Caco-2 (cell line): Measurements from ENCODE around the gene VRTN. TPM values are rescaled to one million over a fixed set of nuclear protein-coding genes. Genes with fewer than 3 reads are reported as not detected.
"Not testable (repeated sequence)": the region's sequence is repeated elsewhere in the genome, so short reads cannot be mapped to it uniquely, and the experiment has no call there.

Experiments
- BruUV-seq: library from RNA; stranded (reverse); fragments of 400-500 nt; replicated peaks from 2 replicates; lab custom pipeline; 2021; lab: Mats Ljungman, UMichigan
- CTCF ChIA-PET: fragments of 300-600 bp; sonication (Branson Sonifier 250); formaldehyde crosslinking; loops from one replicate; lab custom pipeline; 2022; ENCODE audit warnings: antibody characterized with exemption; lab: Charles Lee
- POLR2A ChIA-PET: fragments of 300-600 bp; sonication (Branson Sonifier 250); formaldehyde crosslinking; loops from one replicate; lab custom pipeline; 2022; ENCODE audit warnings: antibody characterized with exemption; lab: Charles Lee
- DNase-seq, 2 experiments: peaks; one replicate each; pipeline versions ENCODE4 v3.0.0 to v3.0.0-alpha.2; 2020 to 2022
- H3K27me3 ChIP-seq: replicated peaks from 2 replicates; pipeline ENCODE4 v1.6.0; 2011; ENCODE audit warnings: low read length; ENCODE audit not compliant: control insufficient read depth, insufficient read depth
- H3K36me3 ChIP-seq: 2 replicates; pipeline ENCODE4 v1.5.1; 2011; ENCODE audit warnings: low read length; ENCODE audit not compliant: control insufficient read depth, insufficient read depth
- H3K4me1 ChIP-seq: fragments of 250-450 bp; sonication (Bioruptor Pico); 2 replicates; pipeline ENCODE4 v1.5.1; 2020; ENCODE audit warnings: mild to moderate bottlenecking
- H3K4me3 ChIP-seq: 2 replicates; pipeline ENCODE4 v1.5.1; 2011; ENCODE audit warnings: low read depth, mild to moderate bottlenecking, control low read depth, low read length
- H3K9me3 ChIP-seq: fragments of 250-450 bp; sonication (Bioruptor Pico); 2 replicates; pipeline ENCODE4 v1.5.1; 2020; ENCODE audit warnings: mild to moderate bottlenecking, moderate library complexity
- H3K27ac Mint-ChIP-seq: one replicate; pipeline ENCODE4 v1.8.0; 2022; ENCODE audit warnings: mixed read lengths; ENCODE audit not compliant: unreplicated experiment
- H3K27me3 Mint-ChIP-seq: one replicate; pipeline ENCODE4 v1.8.0; 2022; ENCODE audit warnings: mixed read lengths; ENCODE audit not compliant: insufficient read depth, unreplicated experiment
- H3K36me3 Mint-ChIP-seq: one replicate; pipeline ENCODE4 v1.8.0; 2022; ENCODE audit warnings: mild to moderate bottlenecking, mixed read lengths; ENCODE audit not compliant: insufficient read depth, unreplicated experiment
- H3K4me1 Mint-ChIP-seq: one replicate; pipeline ENCODE4 v1.8.0; 2022; ENCODE audit warnings: low read depth, mixed read lengths; ENCODE audit not compliant: unreplicated experiment
- H3K4me3 Mint-ChIP-seq: one replicate; pipeline ENCODE4 v1.8.0; 2022; ENCODE audit warnings: mild to moderate bottlenecking, moderate library complexity, mixed read lengths; ENCODE audit not compliant: unreplicated experiment
- H3K9me3 Mint-ChIP-seq: one replicate; pipeline ENCODE4 v1.8.0; 2022; ENCODE audit warnings: mixed read lengths; ENCODE audit not compliant: unreplicated experiment
- CTCF ChIP-seq, 2 experiments: fragments of 200-600 bp in 1 of 2; IDR thresholded peaks; 1 replicate in 1 of 2; 2 replicates in 1 of 2; pipeline versions ENCODE4 v1.5.1 to v1.8.0; 2011 to 2022; ENCODE audit warnings: antibody characterized with exemption in 1 of 2, control low read depth in 1 of 2, inconsistent platforms in 1 of 2, low read depth in 1 of 2, low read length in 1 of 2, mild to moderate bottlenecking in 1 of 2, moderate library complexity in 1 of 2; ENCODE audit not compliant: insufficient read depth in 1 of 2, severe bottlenecking in 1 of 2, unreplicated experiment in 1 of 2
- intact Hi-C: fragments of 100-400 bp; cut with micrococcal nuclease; formaldehyde crosslinking; loops from one replicate; pipeline ENCODE4 v1.10.0; 2022; ENCODE audit not compliant: unreplicated experiment
- total RNA-seq: library from RNA; stranded (reverse); gene quantifications from 2 replicates; pipeline ENCODE4 v1.2.3, GENCODE V29; 2022

The VRTN gene
- total RNA-seq, 1 experiment from 2014 or later, result 1.7 TPM

- H3K4me3 Mint-ChIP-seq, result no peak overlapping the region
- no peak for TF ChIP-seq CTCF (IDR thresholded peaks at IDR 0.05; ENCODE audit: insufficient read depth in 1 of 2, low read depth in 1 of 2, low read length in 1 of 2, severe bottlenecking in 1 of 2, unreplicated experiment in 1 of 2)
- intact Hi-C loops, result no loop called here
- H3K27me3 Mint-ChIP-seq, result no peaks in the 10 kb centered on the region
- Histone ChIP-seq H3K27me3 (no peaks in the 10 kb centered on the region), H3K36me3 (no peaks in the 10 kb centered on the region), H3K9me3 (no peaks in the 10 kb centered on the region), H3K4me3 (no peak overlapping the region), H3K4me1 (no peaks in the 10 kb centered on the region)
- no TSS peak for BruUV-seq
- H3K27ac Mint-ChIP-seq, result no peak overlapping the region
- POLR2A ChIA-PET, result interaction anchor here (0.6 kb wide), 1 partner anchor 184 kb away, joined by 8 read pairs; no protein-coding TSS in a partner anchor
- no peaks in the 10 kb centered on the region for H3K9me3 Mint-ChIP-seq
- no peaks in the 10 kb centered on the region for H3K4me1 Mint-ChIP-seq
- no peak for DNase-seq
- CTCF ChIA-PET, result interaction anchor here (0.7 kb wide), 1 partner anchor 9 kb away, joined by 3 read pairs; no protein-coding TSS in a partner anchor
- H3K36me3 Mint-ChIP-seq, result no peaks in the 10 kb centered on the region
Measured at GRCh38 chr14:74380845-74381244, 32.6 kb downstream of the VRTN start.

- H3K4me1 Mint-ChIP-seq, H3K9me3 ChIP-seq, H3K4me3 Mint-ChIP-seq, H3K27me3 Mint-ChIP-seq, H3K27ac Mint-ChIP-seq, H3K27me3 ChIP-seq, BruUV-seq, H3K9me3 Mint-ChIP-seq, H3K36me3 Mint-ChIP-seq, CTCF ChIA-PET, intact Hi-C loops, DNase-seq, H3K4me3 ChIP-seq, H3K4me1 ChIP-seq, H3K36me3 ChIP-seq: not testable (repeated sequence)
- POLR2A ChIA-PET, result interaction anchor here (0.6 kb wide), 1 partner anchor 184 kb away, joined by 8 read pairs; no protein-coding TSS in a partner anchor
Measured at GRCh38 chr14:74381571-74381970, 33.3 kb downstream of the VRTN start.

GRCh38 chr14:74382231-74382630, 34.0 kb downstream of the VRTN start:
- Histone ChIP-seq H3K4me1 (no peaks in the 10 kb centered on the region), H3K36me3 (no peaks in the 10 kb centered on the region), H3K27me3 (no peaks in the 10 kb centered on the region), H3K4me3 (no peak overlapping the region), H3K9me3 (no peaks in the 10 kb centered on the region)
- Mint-ChIP-seq H3K36me3 (no peaks in the 10 kb centered on the region), H3K4me1 (no peaks in the 10 kb centered on the region), H3K9me3 (no peaks in the 10 kb centered on the region), H3K27me3 (no peaks in the 10 kb centered on the region), H3K4me3 (no peak overlapping the region), H3K27ac (no peak overlapping the region)
- no TSS peak for BruUV-seq
- TF ChIP-seq CTCF (IDR thresholded peaks at IDR 0.05; ENCODE audit: insufficient read depth in 1 of 2, low read depth in 1 of 2, low read length in 1 of 2, severe bottlenecking in 1 of 2, unreplicated experiment in 1 of 2), result no peak
- ChIA-PET POLR2A (no interaction called here), CTCF (no interaction called here)
- DNase-seq, result no peak
- intact Hi-C loops, result no loop called here
